OCI-LY7 (cell line): Measurements from ENCODE around the gene PHGDH. TPM values are rescaled to one million over a fixed set of nuclear protein-coding genes. Genes with fewer than 3 reads are reported as not detected.

Source experiments
- BruUV-seq: library from RNA; stranded (reverse); fragments of 400-500 nt; replicated peaks from 2 replicates; lab custom pipeline; 2021; lab: Mats Ljungman, UMichigan
- CTCF ChIA-PET: fragments of 300-600 bp; sonication (Branson Sonifier 250); formaldehyde crosslinking; loops from one replicate; lab custom pipeline; 2022; ENCODE audit warnings: antibody characterized with exemption; ENCODE audit not compliant: unreplicated experiment; lab: Charles Lee
- POLR2A ChIA-PET: fragments of 300-600 bp; sonication (Branson Sonifier 250); formaldehyde crosslinking; loops from one replicate; lab custom pipeline; 2022; ENCODE audit warnings: antibody characterized with exemption; lab: Charles Lee
- DNase-seq: peaks from one replicate; pipeline ENCODE4 v3.0.0-alpha.2; 2015; ENCODE audit warnings: low spot score
- H2AFZ ChIP-seq: fragments of 200-600 bp; sonication (generic), shearing (Covaris generic); 2 replicates; pipeline ENCODE4 v1.6.1; 2014; ENCODE audit warnings: mild to moderate bottlenecking, antibody characterized with exemption, low read length, moderate library complexity
- H3K27ac ChIP-seq: fragments of 200-600 bp; sonication (generic); 2 replicates; pipeline ENCODE4 v1.5.1; 2014; ENCODE audit warnings: mixed run types, low read depth, mild to moderate bottlenecking, moderate library complexity, low read length, inconsistent platforms; ENCODE audit not compliant: poor library complexity, severe bottlenecking
- H3K36me3 ChIP-seq: fragments of 200-600 bp; sonication (generic); 2 replicates; pipeline ENCODE4 v1.6.1; 2014; ENCODE audit warnings: mild to moderate bottlenecking, antibody characterized with exemption, low read length, moderate library complexity, mixed read lengths; ENCODE audit not compliant: insufficient read depth
- H3K4me1 ChIP-seq: fragments of 200-600 bp; sonication (generic); 2 replicates; pipeline ENCODE4 v1.5.1; 2014; ENCODE audit warnings: mild to moderate bottlenecking, low read length; ENCODE audit not compliant: insufficient read depth, poor library complexity, severe bottlenecking
- H3K4me2 ChIP-seq: fragments of 200-600 bp; sonication (generic); 2 replicates; pipeline ENCODE4 v1.6.1; 2014; ENCODE audit warnings: mild to moderate bottlenecking, low read length
- H3K4me3 ChIP-seq: fragments of 200-600 bp; sonication (generic); 2 replicates; pipeline ENCODE4 v1.5.1; 2014; ENCODE audit warnings: mild to moderate bottlenecking, low read depth, low read length; ENCODE audit not compliant: poor library complexity, severe bottlenecking
- H3K79me2 ChIP-seq: fragments of 200-600 bp; sonication (generic); 2 replicates; pipeline ENCODE4 v1.6.1; 2016; ENCODE audit warnings: low read depth, mild to moderate bottlenecking, low read length, moderate library complexity, mixed read lengths; ENCODE audit not compliant: insufficient read depth
- H3K9me2 ChIP-seq: fragments of 200-600 bp; sonication (generic); 2 replicates; pipeline ENCODE4 v1.6.1; 2016; ENCODE audit warnings: mild to moderate bottlenecking, low read length, mixed read lengths; ENCODE audit not compliant: insufficient read depth
- H3K9me3 ChIP-seq: fragments of 200-600 bp; sonication (generic); 2 replicates; pipeline ENCODE4 v1.6.1; 2014; ENCODE audit warnings: mild to moderate bottlenecking, mixed run types, low read length, mixed read lengths
- H4K20me1 ChIP-seq: fragments of 200-600 bp; sonication (generic); 2 replicates; pipeline ENCODE4 v1.6.1; 2014; ENCODE audit warnings: mild to moderate bottlenecking, antibody characterized with exemption, low read length, moderate library complexity, mixed read lengths; ENCODE audit not compliant: insufficient read depth
- CTCF ChIP-seq: fragments of 200-600 bp; sonication (generic); conservative IDR thresholded peaks from 2 replicates; pipeline ENCODE4 v1.5.1; 2014; ENCODE audit warnings: mild to moderate bottlenecking, antibody characterized with exemption, low read length, moderate library complexity, mixed read lengths
- EZH2phosphoT487 ChIP-seq: fragments of 200-600 bp; sonication (generic); IDR thresholded peaks from 2 replicates; pipeline ENCODE4 v1.6.1; 2018; ENCODE audit warnings: low read depth, borderline replicate concordance, mild to moderate bottlenecking, mixed run types, antibody characterized with exemption, low read length, moderate library complexity, mixed read lengths
- intact Hi-C: fragments of 100-400 bp; cut with micrococcal nuclease; formaldehyde crosslinking; loops from one replicate; pipeline ENCODE4 v1.10.0; 2022; ENCODE audit not compliant: unreplicated experiment
- total RNA-seq, 2 experiments: library from RNA; depleted of rRNA in 1 of 2; stranded (reverse); fragments of >200 nt in 1 of 2; shearing (Covaris generic) in 1 of 2; gene quantifications; 2 replicates each; pipeline ENCODE4 v1.2.3, GENCODE V29; 2014 to 2022

Gene PHGDH
- total RNA-seq, 2 experiments from 2014 or later = 287 to 451 TPM

GRCh38 chr1:119740896-119741780 lies 29.4 kb downstream of the PHGDH start:
- peaks cover 91% of the 10 kb centered on the region for H3K36me3 ChIP-seq
- H3K4me2 ChIP-seq = no peak overlapping the region
- H3K27ac ChIP-seq = no peak overlapping the region
- no peak overlapping the region for H3K4me3 ChIP-seq
- H3K9me2 ChIP-seq = no peaks in the 10 kb centered on the region
- no peaks in the 10 kb centered on the region for H4K20me1 ChIP-seq
- ChIA-PET CTCF (interaction anchor here (0.8 kb wide), 1 partner anchor 8 kb away, joined by 3 read pairs; no protein-coding TSS in a partner anchor), POLR2A (no interaction called here)
- intact Hi-C loops = loop anchor here (10.0 kb wide), 1 partner anchor 126 kb away; no protein-coding TSS in a partner anchor
- H3K79me2 ChIP-seq = no peaks in the 10 kb centered on the region
- no peaks in the 10 kb centered on the region for H3K4me1 ChIP-seq
- DNase-seq = no peak
- no peak overlapping the region for H2AFZ ChIP-seq
- no peaks in the 10 kb centered on the region for H3K9me3 ChIP-seq
- no TSS peak for BruUV-seq
- TF ChIP-seq CTCF (no peak), EZH2phosphoT487 (no peak)

GRCh38 chr1:119742202-119742601 lies 30.5 kb downstream of the PHGDH start:
- TF ChIP-seq CTCF = no peak
- no peak for TF ChIP-seq EZH2phosphoT487
- ChIA-PET CTCF (no interaction called here), POLR2A (no interaction called here)
- Histone ChIP-seq H3K9me2 (no peaks in the 10 kb centered on the region), H3K9me3 (no peaks in the 10 kb centered on the region), H3K4me2 (no peak overlapping the region), H4K20me1 (no peaks in the 10 kb centered on the region), H3K4me3 (no peak overlapping the region), H2AFZ (no peak overlapping the region), H3K27ac (no peak overlapping the region), H3K36me3 (peaks cover 80% of the 10 kb centered on the region), H3K4me1 (no peaks in the 10 kb centered on the region), H3K79me2 (no peaks in the 10 kb centered on the region)
- BruUV-seq = no TSS peak
- intact Hi-C loops = loop anchor here (10.0 kb wide), 1 partner anchor 127 kb away; no protein-coding TSS in a partner anchor
- no peak for DNase-seq

- H3K4me1 ChIP-seq = no peaks in the 10 kb centered on the region
- intact Hi-C loops = loop anchor here (10.0 kb wide), 1 partner anchor 128 kb away; no protein-coding TSS in a partner anchor
- H4K20me1 ChIP-seq = no peaks in the 10 kb centered on the region
- H2AFZ ChIP-seq = no peak overlapping the region
- peaks cover 75% of the 10 kb centered on the region for H3K36me3 ChIP-seq
- no peaks in the 10 kb centered on the region for H3K9me3 ChIP-seq
- no peaks in the 10 kb centered on the region for H3K9me2 ChIP-seq
- ChIA-PET POLR2A (no interaction called here), CTCF (no interaction called here)
- no peak for DNase-seq
- TF ChIP-seq CTCF (no peak), EZH2phosphoT487 (no peak)
- no peak overlapping the region for H3K4me3 ChIP-seq
- H3K79me2 ChIP-seq = no peaks in the 10 kb centered on the region
- BruUV-seq = no TSS peak
- no peak overlapping the region for H3K27ac ChIP-seq
- H3K4me2 ChIP-seq = no peak overlapping the region
Measured at GRCh38 chr1:119742677-119743076, 30.9 kb downstream of the PHGDH start.
